Tibial artery (tissue), 4 donors: Measurements from ENCODE around the gene ARHGAP19.
A peak's percentile ranks its signal among the peaks of the same experiment; 100 is the strongest.

ENCODE experiments used
- DNase-seq, 2 donors: peaks; one replicate each; pipeline ENCODE4 v3.0.0-alpha.2; 2019
- H3K27ac ChIP-seq, 2 donors: fragments of 200-600 bp; sonication (generic) in 1 of 2; 1 replicate in 1 of 2; 2 replicates in 1 of 2; pipeline ENCODE4 v1.5.1; 2018 to 2019; ENCODE audit warnings: mild to moderate bottlenecking in 1 of 2
- H3K27me3 ChIP-seq, 2 donors: fragments of 200-600 bp; sonication (generic) in 1 of 2; one replicate each; pipeline versions ENCODE4 v1.5.1 to v1.6.0; 2016 to 2019
- H3K36me3 ChIP-seq, 3 donors: fragments of 200-600 bp; sonication (generic) in 2 of 3; one replicate each; pipeline ENCODE4 v1.5.1; 2016 to 2019; ENCODE audit warnings: mild to moderate bottlenecking in 2 of 3
- H3K4me1 ChIP-seq, 4 donors: fragments of 200-600 bp; sonication (generic) in 2 of 4; 1 replicate in 3 of 4; 2 replicates in 1 of 4; pipeline ENCODE4 v1.5.1; 2016 to 2019
- H3K4me3 ChIP-seq, 2 donors: fragments of 200-600 bp; sonication (generic) in 1 of 2; 1 replicate in 1 of 2; 2 replicates in 1 of 2; pipeline ENCODE4 v1.5.1; 2018 to 2019; ENCODE audit warnings: mild to moderate bottlenecking in 2 of 2
- H3K9me3 ChIP-seq, 3 donors: fragments of 200-600 bp; sonication (generic) in 1 of 3; one replicate each; pipeline ENCODE4 v1.5.1; 2016 to 2019
- CTCF ChIP-seq, 2 experiments: fragments of 200-600 bp in 1 of 2; fragments of 450-650 bp in 1 of 2; IDR thresholded peaks; one replicate each; pipeline ENCODE4 v1.5.1; 2017 to 2019; ENCODE audit warnings: antibody characterized with exemption in 2 of 2, mild to moderate bottlenecking in 1 of 2, moderate library complexity in 1 of 2
- intact Hi-C: fragments of 100-400 bp; cut with DNase I; formaldehyde crosslinking; loops from one replicate; pipeline ENCODE4 v1.15.0; 2023; ENCODE audit warnings: low total_unique reads

Gene ARHGAP19

GRCh38 chr10:97185326-97186058 is 106.9 kb downstream of the ARHGAP19 start, which contains the start of gene SLIT1:
SLIT1 (minus strand) TSS chr10:97185959; CDS start chr10:97185674, 285 bp downstream.
- Histone ChIP-seq H3K27me3 (peaks cover 0 to 72% of the 10 kb centered on the region in 2 donors), H3K4me3 (peak within 1 kb of the TSS in 1 of 2 donors; percentile 17), H3K9me3 (no peaks in the 10 kb centered on the region), H3K36me3 (no peaks in the 10 kb centered on the region), H3K4me1 (peaks cover 0 to 16% (median 10%) of the 10 kb centered on the region in 4 donors), H3K27ac (no peak within 1 kb of the TSS)
- peak in 1 of 2 donors; percentile 58 for DNase-seq
- TF ChIP-seq CTCF (IDR thresholded peaks at IDR 0.05), result no peak
- intact Hi-C loops, result no loop called here

- Histone ChIP-seq H3K4me3 (no peak overlapping the region), H3K27me3 (peaks cover 0 to 68% of the 10 kb centered on the region in 2 donors), H3K27ac (no peak overlapping the region), H3K4me1 (peaks cover 0 to 16% (median 10%) of the 10 kb centered on the region in 4 donors), H3K36me3 (no peaks in the 10 kb centered on the region), H3K9me3 (no peaks in the 10 kb centered on the region)
- intact Hi-C loops, result no loop called here
- peak in 1 of 2 donors; percentile 33 for DNase-seq
- no peak for TF ChIP-seq CTCF (IDR thresholded peaks at IDR 0.05)
Observed at GRCh38 chr10:97184971-97185325, 107.5 kb downstream of the ARHGAP19 start.

GRCh38 chr10:97183314-97183713 is 109.1 kb downstream of the ARHGAP19 start:
- Histone ChIP-seq H3K9me3 (no peaks in the 10 kb centered on the region), H3K27ac (no peak overlapping the region), H3K27me3 (peaks cover 0 to 69% of the 10 kb centered on the region in 2 donors), H3K4me1 (peaks cover 0 to 23% (median 16%) of the 10 kb centered on the region in 4 donors), H3K4me3 (no peak overlapping the region), H3K36me3 (no peaks in the 10 kb centered on the region)
- DNase-seq, result no peak
- intact Hi-C loops, result no loop called here
- TF ChIP-seq CTCF (IDR thresholded peaks at IDR 0.05), result no peak

- Histone ChIP-seq H3K27me3 (peaks cover 0 to 69% of the 10 kb centered on the region in 2 donors), H3K4me3 (no peak overlapping the region), H3K27ac (no peak overlapping the region), H3K9me3 (no peaks in the 10 kb centered on the region), H3K36me3 (no peaks in the 10 kb centered on the region), H3K4me1 (peaks cover 0 to 23% (median 16%) of the 10 kb centered on the region in 4 donors)
- DNase-seq, result no peak
- no peak for TF ChIP-seq CTCF (IDR thresholded peaks at IDR 0.05)
- intact Hi-C loops, result no loop called here
Observed at GRCh38 chr10:97182288-97182990, 110.0 kb downstream of the ARHGAP19 start.

GRCh38 chr10:97180986-97181385 is 111.5 kb downstream of the ARHGAP19 start:
- DNase-seq, result no peak
- no peak for TF ChIP-seq CTCF (IDR thresholded peaks at IDR 0.05)
- H3K4me1 ChIP-seq, result peaks cover 0 to 19% (median 15%) of the 10 kb centered on the region in 4 donors
- intact Hi-C loops, result no loop called here
- no peaks in the 10 kb centered on the region for H3K36me3 ChIP-seq
- H3K27ac ChIP-seq, result no peak overlapping the region
- peaks cover 0 to 69% of the 10 kb centered on the region in 2 donors for H3K27me3 ChIP-seq
- no peak overlapping the region for H3K4me3 ChIP-seq
- no peaks in the 10 kb centered on the region for H3K9me3 ChIP-seq
